Activated naive CD8-positive, alpha-beta T cell (primary cell): ENCODE data around the gene CCDC106.
A peak's percentile ranks its signal among the peaks of the same experiment; 100 is the strongest.

Experiments used
- H3K27ac Mint-ChIP-seq: one replicate; pipeline ENCODE4 v1.8.0; 2021; ENCODE audit warnings: mixed read lengths
- H3K27me3 Mint-ChIP-seq: one replicate; pipeline ENCODE4 v1.8.0; 2021; ENCODE audit warnings: mixed read lengths
- H3K36me3 Mint-ChIP-seq: one replicate; pipeline ENCODE4 v1.8.0; 2021; ENCODE audit warnings: mixed read lengths
- H3K4me1 Mint-ChIP-seq: one replicate; pipeline ENCODE4 v1.8.0; 2021; ENCODE audit warnings: low read depth, mixed read lengths
- H3K4me3 Mint-ChIP-seq: one replicate; pipeline ENCODE4 v1.8.0; 2021; ENCODE audit warnings: mild to moderate bottlenecking, mixed read lengths
- H3K9me3 Mint-ChIP-seq: one replicate; pipeline ENCODE4 v1.8.0; 2021; ENCODE audit warnings: low read depth, mixed read lengths

The CCDC106 gene

GRCh38 chr19:55659822-55660221 is 11.8 kb downstream of the CCDC106 start:
- peak overlapping the region; percentile 22 for H3K27ac Mint-ChIP-seq
- H3K4me1 Mint-ChIP-seq: peaks cover 36% of the 10 kb centered on the region

GRCh38 chr19:55660404-55660803 is 12.4 kb downstream of the CCDC106 start:
- Mint-ChIP-seq H3K4me3 (peak overlapping the region; percentile 20), H3K36me3 (peaks cover 15% of the 10 kb centered on the region), H3K27ac (peak overlapping the region; percentile 34), H3K4me1 (peaks cover 36% of the 10 kb centered on the region), H3K9me3 (no peaks in the 10 kb centered on the region), H3K27me3 (no peaks in the 10 kb centered on the region)

More at GRCh38 chr19:55659822-55660221, 11.8 kb downstream of the CCDC106 start:
- H3K9me3 Mint-ChIP-seq: no peaks in the 10 kb centered on the region
- H3K36me3 Mint-ChIP-seq: peaks cover 15% of the 10 kb centered on the region
- no peaks in the 10 kb centered on the region for H3K27me3 Mint-ChIP-seq
- H3K4me3 Mint-ChIP-seq: peak overlapping the region; percentile 64

- no peak overlapping the region for H3K4me3 Mint-ChIP-seq
- H3K9me3 Mint-ChIP-seq: no peaks in the 10 kb centered on the region
- no peaks in the 10 kb centered on the region for H3K27me3 Mint-ChIP-seq
- no peak overlapping the region for H3K27ac Mint-ChIP-seq
- H3K4me1 Mint-ChIP-seq: peaks cover 39% of the 10 kb centered on the region
- peaks cover 11% of the 10 kb centered on the region for H3K36me3 Mint-ChIP-seq
Measured at GRCh38 chr19:55660991-55661390, 13.0 kb downstream of the CCDC106 start.

GRCh38 chr19:55661826-55662225 is 13.8 kb downstream of the CCDC106 start:
- no peak overlapping the region for H3K4me3 Mint-ChIP-seq
- no peak overlapping the region for H3K27ac Mint-ChIP-seq
- H3K4me1 Mint-ChIP-seq: peaks cover 45% of the 10 kb centered on the region
- peaks cover 5% of the 10 kb centered on the region for H3K36me3 Mint-ChIP-seq
- no peaks in the 10 kb centered on the region for H3K9me3 Mint-ChIP-seq
- H3K27me3 Mint-ChIP-seq: no peaks in the 10 kb centered on the region

- no peaks in the 10 kb centered on the region for H3K27me3 Mint-ChIP-seq
- peaks cover 5% of the 10 kb centered on the region for H3K36me3 Mint-ChIP-seq
- peaks cover 35% of the 10 kb centered on the region for H3K4me1 Mint-ChIP-seq
- H3K9me3 Mint-ChIP-seq: no peaks in the 10 kb centered on the region
- H3K27ac Mint-ChIP-seq: peak overlapping the region; percentile 50
- H3K4me3 Mint-ChIP-seq: no peak overlapping the region
Measured at GRCh38 chr19:55663846-55664536, 16.0 kb downstream of the CCDC106 start.

GRCh38 chr19:55666343-55667005 is 18.5 kb downstream of the CCDC106 start:
- Mint-ChIP-seq H3K27ac (no peak overlapping the region), H3K36me3 (peaks cover 2% of the 10 kb centered on the region), H3K9me3 (no peaks in the 10 kb centered on the region), H3K4me1 (peaks cover 43% of the 10 kb centered on the region), H3K4me3 (no peak overlapping the region), H3K27me3 (no peaks in the 10 kb centered on the region)

- Mint-ChIP-seq H3K9me3 (no peaks in the 10 kb centered on the region), H3K4me1 (peaks cover 42% of the 10 kb centered on the region), H3K27ac (no peak overlapping the region)
Measured at GRCh38 chr19:55667006-55667381, 19.0 kb downstream of the CCDC106 start.

GRCh38 chr19:55667511-55667910 is 19.5 kb downstream of the CCDC106 start:
- Mint-ChIP-seq H3K4me1 (peaks cover 43% of the 10 kb centered on the region), H3K9me3 (no peaks in the 10 kb centered on the region), H3K27me3 (no peaks in the 10 kb centered on the region), H3K36me3 (no peaks in the 10 kb centered on the region), H3K4me3 (no peak overlapping the region), H3K27ac (peak overlapping the region; percentile 16)

More at GRCh38 chr19:55667006-55667381, 19.0 kb downstream of the CCDC106 start:
- no peaks in the 10 kb centered on the region for H3K27me3 Mint-ChIP-seq
- H3K36me3 Mint-ChIP-seq: peaks cover under 1% of the 10 kb centered on the region
- no peak overlapping the region for H3K4me3 Mint-ChIP-seq

GRCh38 chr19:55667958-55668357 is 19.9 kb downstream of the CCDC106 start:
- Mint-ChIP-seq H3K27ac (peak overlapping the region; percentile 16), H3K4me1 (peaks cover 39% of the 10 kb centered on the region), H3K9me3 (no peaks in the 10 kb centered on the region), H3K4me3 (no peak overlapping the region), H3K27me3 (no peaks in the 10 kb centered on the region), H3K36me3 (no peaks in the 10 kb centered on the region)

- no peak overlapping the region for H3K27ac Mint-ChIP-seq
- no peaks in the 10 kb centered on the region for H3K36me3 Mint-ChIP-seq
- peaks cover 38% of the 10 kb centered on the region for H3K4me1 Mint-ChIP-seq
- H3K9me3 Mint-ChIP-seq: no peaks in the 10 kb centered on the region
- no peak overlapping the region for H3K4me3 Mint-ChIP-seq
- H3K27me3 Mint-ChIP-seq: no peaks in the 10 kb centered on the region
Measured at GRCh38 chr19:55668603-55669348, 20.8 kb downstream of the CCDC106 start.

- H3K27ac Mint-ChIP-seq: no peak overlapping the region
- peaks cover 40% of the 10 kb centered on the region for H3K4me1 Mint-ChIP-seq
- no peak overlapping the region for H3K4me3 Mint-ChIP-seq
- H3K27me3 Mint-ChIP-seq: no peaks in the 10 kb centered on the region
- H3K36me3 Mint-ChIP-seq: no peaks in the 10 kb centered on the region
- no peaks in the 10 kb centered on the region for H3K9me3 Mint-ChIP-seq
Measured at GRCh38 chr19:55669418-55670279, 21.6 kb downstream of the CCDC106 start.

GRCh38 chr19:55670280-55671053 is 22.5 kb downstream of the CCDC106 start:
- H3K27ac Mint-ChIP-seq: peak overlapping the region; percentile 54
- H3K9me3 Mint-ChIP-seq: no peaks in the 10 kb centered on the region
- peaks cover 41% of the 10 kb centered on the region for H3K4me1 Mint-ChIP-seq
- H3K4me3 Mint-ChIP-seq: no peak overlapping the region
- H3K36me3 Mint-ChIP-seq: no peaks in the 10 kb centered on the region
- no peaks in the 10 kb centered on the region for H3K27me3 Mint-ChIP-seq

- H3K36me3 Mint-ChIP-seq: no peaks in the 10 kb centered on the region
- no peak overlapping the region for H3K4me3 Mint-ChIP-seq
- peaks cover 42% of the 10 kb centered on the region for H3K4me1 Mint-ChIP-seq
- peak overlapping the region; percentile 54 for H3K27ac Mint-ChIP-seq
- H3K9me3 Mint-ChIP-seq: no peaks in the 10 kb centered on the region
- no peaks in the 10 kb centered on the region for H3K27me3 Mint-ChIP-seq
Measured at GRCh38 chr19:55671054-55671378, 23.0 kb downstream of the CCDC106 start.

- Mint-ChIP-seq H3K27ac (no peak overlapping the region), H3K36me3 (no peaks in the 10 kb centered on the region), H3K27me3 (no peaks in the 10 kb centered on the region), H3K4me1 (peaks cover 48% of the 10 kb centered on the region), H3K9me3 (no peaks in the 10 kb centered on the region), H3K4me3 (no peak overlapping the region)
Measured at GRCh38 chr19:55672418-55672817, 24.4 kb downstream of the CCDC106 start.
